ENCODE results near the gene ERAS.
"Not testable (repeated sequence)": the region's sequence is repeated elsewhere in the genome, so short reads cannot be mapped to it uniquely, and the experiment has no call there.

ERAS gene

DNA sequence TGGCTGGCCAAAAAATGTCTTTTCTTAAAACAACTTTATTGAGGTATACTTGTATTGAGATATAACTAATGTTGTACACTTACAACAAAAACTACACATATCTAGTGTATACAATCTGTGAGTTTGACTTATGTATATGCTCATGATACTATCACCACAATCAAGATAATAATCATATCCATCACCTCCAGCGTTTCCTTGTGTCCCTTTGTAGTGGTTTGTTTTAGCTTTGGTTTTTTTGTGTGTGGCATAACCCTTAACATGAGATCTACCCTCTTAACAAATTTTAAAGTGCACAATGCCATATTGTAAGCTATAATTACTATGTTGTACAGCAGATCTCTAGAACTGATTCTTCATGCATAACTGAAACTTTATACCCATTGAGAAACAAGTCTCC, 22.5 kb downstream of the ERAS start:
- in situ Hi-C loops (cut with HindIII; ENCODE audit: low sequenced_read_pairs), result no loop called here
- DNase-seq (ENCODE audit: low read depth, low spot score), result no peak
- TF ChIP-seq, protein P1, sequence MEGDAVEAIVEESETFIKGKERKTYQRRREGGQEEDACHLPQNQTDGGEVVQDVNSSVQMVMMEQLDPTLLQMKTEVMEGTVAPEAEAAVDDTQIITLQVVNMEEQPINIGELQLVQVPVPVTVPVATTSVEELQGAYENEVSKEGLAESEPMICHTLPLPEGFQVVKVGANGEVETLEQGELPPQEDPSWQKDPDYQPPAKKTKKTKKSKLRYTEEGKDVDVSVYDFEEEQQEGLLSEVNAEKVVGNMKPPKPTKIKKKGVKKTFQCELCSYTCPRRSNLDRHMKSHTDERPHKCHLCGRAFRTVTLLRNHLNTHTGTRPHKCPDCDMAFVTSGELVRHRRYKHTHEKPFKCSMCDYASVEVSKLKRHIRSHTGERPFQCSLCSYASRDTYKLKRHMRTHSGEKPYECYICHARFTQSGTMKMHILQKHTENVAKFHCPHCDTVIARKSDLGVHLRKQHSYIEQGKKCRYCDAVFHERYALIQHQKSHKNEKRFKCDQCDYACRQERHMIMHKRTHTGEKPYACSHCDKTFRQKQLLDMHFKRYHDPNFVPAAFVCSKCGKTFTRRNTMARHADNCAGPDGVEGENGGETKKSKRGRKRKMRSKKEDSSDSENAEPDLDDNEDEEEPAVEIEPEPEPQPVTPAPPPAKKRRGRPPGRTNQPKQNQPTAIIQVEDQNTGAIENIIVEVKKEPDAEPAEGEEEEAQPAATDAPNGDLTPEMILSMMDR (IDR thresholded peaks at IDR 0.05; ENCODE audit: low read depth, low read length), result no peak
- H3K4me3 ChIP-seq (ENCODE audit: low read depth, low read length), result no peak overlapping the region

DNA sequence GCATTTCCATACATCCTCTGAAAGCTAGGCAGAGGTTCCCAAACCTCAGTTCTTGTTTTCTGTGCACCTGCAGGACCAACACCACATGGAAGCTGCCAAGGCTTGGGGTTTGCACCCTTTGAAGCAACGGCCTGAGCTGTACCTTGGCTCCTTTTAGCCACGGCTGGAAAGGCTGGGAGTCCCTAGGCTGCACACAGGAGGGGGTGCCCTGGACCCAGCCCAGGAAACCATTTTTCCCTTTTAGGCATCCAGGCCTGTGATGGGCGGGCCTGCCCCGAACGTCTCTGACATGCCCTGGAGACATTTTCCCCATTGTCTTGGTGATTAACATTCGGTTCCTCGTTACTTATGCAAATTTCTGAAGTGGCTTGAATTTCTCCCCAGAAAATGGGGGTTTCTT, 26.5 kb downstream of the ERAS start:
- TF ChIP-seq, protein P1 (IDR thresholded peaks at IDR 0.05; ENCODE audit: low read depth, low read length), result no peak
- in situ Hi-C loops (cut with HindIII; ENCODE audit: low sequenced_read_pairs), result no loop called here
- no peak for DNase-seq (ENCODE audit: low read depth, low spot score)

DNA sequence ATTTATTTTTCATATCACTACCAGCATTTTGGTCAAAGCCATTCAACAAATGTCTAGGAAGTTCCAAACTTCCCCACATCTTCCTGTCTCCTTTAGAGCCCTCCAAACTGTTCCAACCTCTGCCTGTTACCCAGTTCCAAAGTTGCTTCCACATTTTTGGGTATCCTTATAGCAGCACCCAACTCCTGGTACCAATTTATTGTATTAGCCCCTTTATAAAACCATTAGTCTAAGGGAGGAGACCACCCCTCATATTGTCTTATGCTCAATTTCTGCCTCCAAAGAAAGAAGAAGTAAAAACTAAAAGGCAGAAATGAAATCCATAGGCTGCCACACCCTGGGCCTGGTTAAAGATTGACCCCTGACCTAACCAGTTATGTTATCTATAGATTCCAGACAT, 27.2 kb downstream of the ERAS start:
- DNase-seq (ENCODE audit: low read depth, low spot score); H3K4me3 ChIP-seq (ENCODE audit: low read depth, low read length); in situ Hi-C loops (cut with HindIII; ENCODE audit: low sequenced_read_pairs): not testable (repeated sequence)

More for the DNA sequence above, 26.5 kb downstream of the ERAS start:
- no peak overlapping the region for H3K4me3 ChIP-seq (ENCODE audit: low read depth, low read length)

DNA sequence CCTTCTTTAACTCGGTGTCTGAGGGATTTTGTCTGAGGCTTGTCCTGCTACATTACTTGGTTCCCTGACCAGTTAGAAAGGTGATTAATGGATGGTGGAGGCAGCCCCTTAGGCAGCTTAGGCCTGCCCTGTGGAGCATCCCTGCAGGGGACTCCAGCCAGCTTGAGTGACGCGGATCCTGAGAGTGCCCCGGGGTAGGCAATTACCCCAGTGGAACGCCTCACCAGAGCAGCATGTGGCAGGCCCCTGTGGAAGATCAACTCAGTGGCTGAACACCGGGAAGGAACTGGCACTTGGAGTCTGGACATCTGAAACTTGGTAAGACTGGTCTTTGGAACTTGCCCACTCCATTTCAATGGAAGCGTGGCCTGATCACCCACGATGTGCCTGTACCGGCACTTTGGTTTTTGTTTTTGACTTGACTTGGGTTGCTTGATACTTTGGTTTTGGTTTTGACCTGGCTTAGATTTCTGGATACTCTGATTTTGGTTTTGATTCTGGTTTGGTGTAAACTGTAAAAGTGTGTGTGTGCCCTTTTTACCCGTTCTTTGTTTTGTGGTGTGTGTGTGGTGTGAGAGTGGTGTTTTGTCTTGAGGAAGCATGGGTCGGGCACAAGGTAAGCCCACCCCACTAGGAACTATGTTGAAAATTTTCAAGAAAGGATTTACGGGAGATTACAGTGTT, 27.9 kb downstream of the ERAS start:
- in situ Hi-C loops (cut with HindIII; ENCODE audit: low sequenced_read_pairs); H3K4me3 ChIP-seq (ENCODE audit: low read depth, low read length); DNase-seq (ENCODE audit: low read depth, low spot score): not testable (repeated sequence)

DNA sequence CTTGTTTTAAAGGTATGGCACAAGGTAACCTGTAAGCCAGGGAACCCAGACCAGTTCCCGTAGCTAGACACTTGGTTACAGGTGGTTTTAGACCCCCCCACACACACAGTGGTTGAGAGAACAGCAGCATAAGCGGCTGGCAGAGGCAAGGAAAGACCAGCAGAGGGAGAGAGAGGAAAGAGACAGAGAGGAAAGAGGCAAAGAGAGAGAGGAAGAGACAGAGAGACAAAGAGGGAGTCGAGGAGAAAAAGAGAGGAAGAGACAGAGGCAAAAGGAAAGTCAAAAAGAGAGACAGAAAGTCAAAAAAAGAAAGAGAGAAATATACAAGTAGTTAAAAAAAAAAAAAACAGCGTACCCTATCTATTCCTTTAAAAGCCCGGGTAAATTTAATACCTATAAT, 28.6 kb downstream of the ERAS start:
- no peak for DNase-seq (ENCODE audit: low read depth, low spot score)

DNA sequence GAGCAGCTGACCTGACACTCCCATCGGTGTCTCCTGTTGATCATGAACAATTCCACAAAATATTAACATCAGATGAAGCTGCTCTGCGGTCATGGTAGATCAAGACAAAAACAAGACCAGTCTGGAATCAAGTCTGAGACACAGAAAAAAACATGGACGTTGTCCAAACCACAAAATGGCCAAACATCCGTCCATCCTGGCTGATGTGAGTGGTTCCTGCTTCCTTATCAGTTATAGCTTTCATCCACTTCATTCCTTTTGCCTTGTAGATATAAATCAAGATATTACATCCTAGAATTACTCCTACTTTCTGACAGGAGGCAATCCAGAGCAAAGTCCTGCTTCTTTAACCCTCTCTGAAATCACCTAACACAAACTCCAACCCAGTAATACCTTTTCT, 37.9 kb downstream of the ERAS start:
- peak; percentile 40 for DNase-seq (ENCODE audit: low read depth, low spot score)

More for the DNA sequence above, 28.6 kb downstream of the ERAS start:
- no peak overlapping the region for H3K4me3 ChIP-seq (ENCODE audit: low read depth, low read length)
- in situ Hi-C loops (cut with HindIII; ENCODE audit: low sequenced_read_pairs), result no loop called here
- TF ChIP-seq, protein P1 (IDR thresholded peaks at IDR 0.05; ENCODE audit: low read depth, low read length), result peak; percentile 40

DNA sequence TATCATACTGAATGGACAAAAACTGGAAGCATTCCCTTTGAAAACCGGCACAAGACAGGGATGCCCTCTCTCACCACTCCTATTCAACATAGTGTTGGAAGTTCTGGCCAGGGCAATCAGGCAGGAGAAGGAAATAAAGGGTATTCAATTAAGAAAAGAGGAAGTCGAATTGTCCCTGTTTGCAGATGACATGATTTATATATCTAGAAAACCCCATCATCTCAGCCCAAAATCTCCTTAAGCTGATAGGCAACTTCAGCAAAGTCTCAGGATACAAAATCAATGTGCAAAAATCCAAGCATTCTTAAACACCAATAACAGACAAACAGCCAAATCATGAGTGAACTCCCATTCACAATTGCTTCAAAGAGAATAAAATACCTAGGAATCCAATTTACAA, 45.7 kb downstream of the ERAS start:
- DNase-seq (ENCODE audit: low read depth, low spot score); in situ Hi-C loops (cut with HindIII; ENCODE audit: low sequenced_read_pairs); H3K4me3 ChIP-seq (ENCODE audit: low read depth, low read length): not testable (repeated sequence)

More for the DNA sequence above, 37.9 kb downstream of the ERAS start:
- TF ChIP-seq, protein P1 (IDR thresholded peaks at IDR 0.05; ENCODE audit: low read depth, low read length), result no peak
- no peak overlapping the region for H3K4me3 ChIP-seq (ENCODE audit: low read depth, low read length)
- in situ Hi-C loops (cut with HindIII; ENCODE audit: low sequenced_read_pairs), result no loop called here

DNA sequence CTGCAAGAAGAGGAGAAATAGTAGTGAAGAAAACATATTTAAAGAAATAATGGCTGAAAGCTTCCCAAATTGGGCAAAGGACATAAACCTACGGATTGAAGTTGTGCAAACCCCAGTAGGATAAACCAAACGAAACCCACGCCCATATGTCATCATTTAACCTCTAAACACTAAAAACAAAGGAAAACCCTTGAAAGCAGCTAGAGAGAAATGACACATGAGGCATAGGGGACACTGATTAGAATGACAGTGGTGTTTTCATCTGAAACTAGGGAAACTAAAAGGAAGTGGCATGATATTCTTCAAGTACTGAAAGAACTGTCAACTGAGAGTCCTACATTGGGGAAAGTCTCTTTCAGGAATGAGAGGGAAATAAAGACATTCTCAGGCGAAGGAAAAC, 50.6 kb downstream of the ERAS start:
- H3K4me3 ChIP-seq (ENCODE audit: low read depth, low read length); DNase-seq (ENCODE audit: low read depth, low spot score); in situ Hi-C loops (cut with HindIII; ENCODE audit: low sequenced_read_pairs): not testable (repeated sequence)

Data from astrocyte of the spinal cord (primary cell).